ENCODE data around the gene FHL3.
A peak's percentile ranks its signal among the peaks of the same experiment; 100 is the strongest.

The FHL3 gene

GRCh38 chr1:38005195-38006007, at the start of gene FHL3:
TSS of gene FHL3 (minus strand) at chr1:38005514. CDS start at chr1:37999412, 6,102 bp downstream.
- peak; percentile 20 for DNase-seq (ENCODE audit: low read depth)

GRCh38 chr1:38053416-38054091, 48.2 kb upstream of the FHL3 start:
- no peak for DNase-seq (ENCODE audit: low read depth)

- no peak for DNase-seq (ENCODE audit: low read depth)
Measured at GRCh38 chr1:38052750-38053415, 47.6 kb upstream of the FHL3 start.

GRCh38 chr1:38051079-38051543, 45.8 kb upstream of the FHL3 start:
- DNase-seq (ENCODE audit: low read depth), result no peak

- DNase-seq (ENCODE audit: low read depth), result no peak
Measured at GRCh38 chr1:38050397-38051078, 45.2 kb upstream of the FHL3 start.

GRCh38 chr1:38047603-38048141, 42.4 kb upstream of the FHL3 start:
- no peak for DNase-seq (ENCODE audit: low read depth)

- DNase-seq (ENCODE audit: low read depth), result peak; percentile 72
Measured at GRCh38 chr1:38046884-38047602, 41.7 kb upstream of the FHL3 start.

- DNase-seq (ENCODE audit: low read depth), result no peak
Measured at GRCh38 chr1:38046333-38046883, 41.1 kb upstream of the FHL3 start, which contains the start of gene POU3F1. TSS of gene POU3F1 (minus strand) at chr1:38046793. CDS start at chr1:38046743, 50 bp downstream.

- no peak for DNase-seq (ENCODE audit: low read depth)
Measured at GRCh38 chr1:38045401-38046332, 40.4 kb upstream of the FHL3 start.

GRCh38 chr1:38044221-38045215, 39.2 kb upstream of the FHL3 start:
- DNase-seq (ENCODE audit: low read depth), result no peak

- no peak for DNase-seq (ENCODE audit: low read depth)
Measured at GRCh38 chr1:38043036-38043747, 37.9 kb upstream of the FHL3 start.

GRCh38 chr1:38041936-38042834, 36.9 kb upstream of the FHL3 start:
- DNase-seq (ENCODE audit: low read depth), result no peak

GRCh38 chr1:38039331-38040088, 34.2 kb upstream of the FHL3 start:
- DNase-seq (ENCODE audit: low read depth), result no peak

GRCh38 chr1:38038861-38039260, 33.5 kb upstream of the FHL3 start:
- DNase-seq (ENCODE audit: low read depth), result no peak

- no peak for DNase-seq (ENCODE audit: low read depth)
Measured at GRCh38 chr1:38037221-38037939, 32.1 kb upstream of the FHL3 start.
